Jurkat, Clone E6-1 (cell line): Measurements from ENCODE around the gene ADGRG7. TPM values are rescaled to one million over a fixed set of nuclear protein-coding genes. Genes with fewer than 3 reads are reported as not detected.
"Not testable (repeated sequence)": the region's sequence is repeated elsewhere in the genome, so short reads cannot be mapped to it uniquely, and the experiment has no call there.

Experiments used
- DNase-seq: peaks from one replicate; pipeline ENCODE4 v3.0.0-alpha.2; 2011; ENCODE audit warnings: low read depth, low spot score
- H3K4me3 ChIP-seq: 2 replicates; pipeline ENCODE4 v1.5.1; 2011; ENCODE audit warnings: mild to moderate bottlenecking, low read length, control low read depth, moderate library complexity
- polyA plus RNA-seq: library from polyadenylated mRNA; unstranded; fragments of >200 nt; gene quantifications from one replicate; pipeline ENCODE4 v1.2.1, GENCODE V29; 2012; ENCODE audit warnings: missing spikeins; ENCODE audit not compliant: insufficient read length, insufficient read depth

ADGRG7 gene
- polyA plus RNA-seq = not detected

GRCh38 chr3:100609305-100609704 lies at the start of gene ADGRG7:
Gene ADGRG7, plus strand, starts transcription at chr3:100609601. Its CDS starts 256 bp downstream, at chr3:100609857.
- H3K4me3 ChIP-seq = no peak within 1 kb of the TSS
- peak; percentile 70 for DNase-seq

GRCh38 chr3:100560426-100560825 lies 49.0 kb upstream of the ADGRG7 start:
- no peak overlapping the region for H3K4me3 ChIP-seq
- no peak for DNase-seq

GRCh38 chr3:100561459-100562158 lies 47.8 kb upstream of the ADGRG7 start:
- H3K4me3 ChIP-seq = no peak overlapping the region
- DNase-seq = no peak

- DNase-seq = no peak
- no peak overlapping the region for H3K4me3 ChIP-seq
Measured at GRCh38 chr3:100562224-100562857, 47.1 kb upstream of the ADGRG7 start.

GRCh38 chr3:100563228-100563627 lies 46.2 kb upstream of the ADGRG7 start:
- no peak for DNase-seq
- H3K4me3 ChIP-seq = no peak overlapping the region

- H3K4me3 ChIP-seq = no peak overlapping the region
- DNase-seq = no peak
Measured at GRCh38 chr3:100563652-100564211, 45.7 kb upstream of the ADGRG7 start.

GRCh38 chr3:100570811-100571210 lies 38.6 kb upstream of the ADGRG7 start:
- H3K4me3 ChIP-seq = no peak overlapping the region
- no peak for DNase-seq

GRCh38 chr3:100574536-100574935 lies 34.9 kb upstream of the ADGRG7 start:
- no peak overlapping the region for H3K4me3 ChIP-seq
- DNase-seq = no peak

GRCh38 chr3:100575704-100576103 lies 33.7 kb upstream of the ADGRG7 start:
- H3K4me3 ChIP-seq = no peak overlapping the region
- DNase-seq = peak; percentile 51

GRCh38 chr3:100577382-100578008 lies 31.9 kb upstream of the ADGRG7 start:
- no peak for DNase-seq
- no peak overlapping the region for H3K4me3 ChIP-seq

GRCh38 chr3:100578646-100579045 lies 30.8 kb upstream of the ADGRG7 start:
- no peak overlapping the region for H3K4me3 ChIP-seq
- no peak for DNase-seq

- H3K4me3 ChIP-seq = no peak overlapping the region
- no peak for DNase-seq
Measured at GRCh38 chr3:100580147-100580546, 29.3 kb upstream of the ADGRG7 start.

- DNase-seq = no peak
- no peak overlapping the region for H3K4me3 ChIP-seq
Measured at GRCh38 chr3:100581650-100582049, 27.8 kb upstream of the ADGRG7 start.

GRCh38 chr3:100582157-100582556 lies 27.2 kb upstream of the ADGRG7 start:
- not testable (repeated sequence) for H3K4me3 ChIP-seq, DNase-seq

GRCh38 chr3:100584101-100584660 lies 25.2 kb upstream of the ADGRG7 start:
- no peak overlapping the region for H3K4me3 ChIP-seq
- DNase-seq = no peak

- DNase-seq = no peak
- no peak overlapping the region for H3K4me3 ChIP-seq
Measured at GRCh38 chr3:100586832-100587231, 22.6 kb upstream of the ADGRG7 start.

GRCh38 chr3:100588251-100588650 lies 21.1 kb upstream of the ADGRG7 start:
- no peak overlapping the region for H3K4me3 ChIP-seq
- no peak for DNase-seq

GRCh38 chr3:100590114-100590839 lies 19.1 kb upstream of the ADGRG7 start:
- DNase-seq = peak; percentile 71
- no peak overlapping the region for H3K4me3 ChIP-seq

GRCh38 chr3:100590840-100591147 lies 18.6 kb upstream of the ADGRG7 start:
- no peak overlapping the region for H3K4me3 ChIP-seq
- no peak for DNase-seq
